SK-N-SH (cell line): ENCODE results near the gene CD99L2. TPM values are rescaled to one million over a fixed set of nuclear protein-coding genes. Genes with fewer than 3 reads are reported as not detected.
A peak's percentile ranks its signal among the peaks of the same experiment; 100 is the strongest.

Experiments
- CTCF ChIA-PET: fragments of 300-600, 350-600 bp; formaldehyde crosslinking; extraction: SDS; loops from one replicate; lab custom pipeline; 2021; lab: Yijun Ruan, JAX
- POLR2A ChIA-PET: fragments of 350-600 bp; sonication (Branson Sonifier 250); formaldehyde crosslinking; extraction: SDS; loops from one replicate; lab custom pipeline; 2020; ENCODE audit warnings: antibody characterized with exemption, inconsistent platforms; lab: Yijun Ruan, JAX
- DNase-seq: peaks from one replicate; pipeline ENCODE4 v3.0.0; 2012
- H2AFZ ChIP-seq: fragments of 200-600 bp; sonication (generic); 2 replicates; pipeline ENCODE4 v1.8.1; 2016; ENCODE audit warnings: antibody characterized with exemption, mild to moderate bottlenecking, low read depth
- H3F3A ChIP-seq: fragments of 200-600 bp; sonication (generic); replicated peaks from 2 replicates; pipeline ENCODE3; 2016; ENCODE audit warnings: antibody characterized with exemption, mild to moderate bottlenecking; ENCODE audit not compliant: insufficient read depth
- H3K27ac ChIP-seq, 2 experiments: fragments of 200-500 bp in 1 of 2; fragments of 200-600 bp in 1 of 2; sonication (Bioruptor generic) in 1 of 2; sonication (generic), shearing (Covaris generic) in 1 of 2; 2 replicates each; pipeline versions ENCODE4 v1.5.1 to v1.6.1; 2014 to 2016; ENCODE audit warnings: low read depth in 2 of 2, inconsistent platforms in 1 of 2, low read length in 1 of 2, mild to moderate bottlenecking in 1 of 2, mixed read lengths in 1 of 2
- H3K27me3 ChIP-seq: fragments of 200-600 bp; sonication (generic), shearing (Covaris generic); 2 replicates; pipeline ENCODE4 v1.6.1; 2016; ENCODE audit warnings: mixed run types; ENCODE audit not compliant: insufficient read depth
- H3K36me3 ChIP-seq, 2 experiments: fragments of 200-500 bp in 1 of 2; fragments of 200-600 bp in 1 of 2; sonication (Bioruptor generic) in 1 of 2; sonication (generic) in 1 of 2; replicated peaks in 1 of 2; 2 replicates each; pipeline versions ENCODE3 to v1.5.1; 2014 to 2016; ENCODE audit warnings: low read length in 1 of 2, mild to moderate bottlenecking in 1 of 2; ENCODE audit not compliant: insufficient read depth in 2 of 2, control insufficient read depth in 1 of 2
- H3K4me1 ChIP-seq, 2 experiments: fragments of 200-500 bp in 1 of 2; fragments of 200-600 bp in 1 of 2; sonication (Bioruptor generic) in 1 of 2; sonication (generic), shearing (Covaris generic) in 1 of 2; 2 replicates each; pipeline versions ENCODE4 v1.5.1 to v1.6.1; 2014 to 2016; ENCODE audit warnings: low read depth in 1 of 2, low read length in 1 of 2, mixed run types in 1 of 2; ENCODE audit not compliant: insufficient read depth in 2 of 2, control insufficient read depth in 1 of 2
- H3K4me2 ChIP-seq: fragments of 200-600 bp; sonication (generic), shearing (Covaris generic); 2 replicates; pipeline ENCODE4 v1.6.1; 2017; ENCODE audit warnings: mixed run types
- H3K4me3 ChIP-seq, 2 experiments: fragments of 200-500 bp in 1 of 2; fragments of 200-600 bp in 1 of 2; sonication (Bioruptor generic) in 1 of 2; sonication (generic), shearing (Covaris generic) in 1 of 2; 2 replicates each; pipeline versions ENCODE4 v1.5.1 to v1.8.1; 2014 to 2016; ENCODE audit warnings: low read depth in 2 of 2, inconsistent platforms in 1 of 2, low read length in 1 of 2, mild to moderate bottlenecking in 1 of 2, mixed read lengths in 1 of 2, moderate library complexity in 1 of 2
- H3K79me2 ChIP-seq: fragments of 200-600 bp; sonication (generic); 2 replicates; pipeline ENCODE4 v1.8.1; 2017; ENCODE audit warnings: mild to moderate bottlenecking; ENCODE audit not compliant: insufficient read depth
- H3K9ac ChIP-seq: fragments of 200-600 bp; sonication (generic); 2 replicates; pipeline ENCODE4 v1.6.1; 2017; ENCODE audit warnings: mixed run types
- H3K9me2 ChIP-seq: fragments of 200-600 bp; sonication (generic); 2 replicates; pipeline ENCODE4 v1.6.1; 2017; ENCODE audit warnings: mixed run types
- H3K9me3 ChIP-seq: fragments of 200-600 bp; sonication (generic); 2 replicates; pipeline ENCODE4 v1.6.1; 2017; ENCODE audit warnings: mixed run types, mild to moderate bottlenecking, moderate library complexity
- H4K20me1 ChIP-seq: fragments of 200-600 bp; sonication (generic); 2 replicates; pipeline ENCODE4 v1.6.1; 2017; ENCODE audit warnings: mild to moderate bottlenecking, mixed run types; ENCODE audit not compliant: insufficient read depth
- CHD2 ChIP-seq: fragments of 150-350 bp; IDR thresholded peaks from 2 replicates; pipeline ENCODE4 v1.6.1; 2018; ENCODE audit warnings: low read length; ENCODE audit not compliant: partially characterized antibody
- ELF1 ChIP-seq: IDR thresholded peaks from 2 replicates; pipeline ENCODE4 v1.4.0; 2012
- FOSL2 ChIP-seq: IDR thresholded peaks from 2 replicates; pipeline ENCODE4 v1.4.0; 2012; ENCODE audit warnings: low read depth, mild to moderate bottlenecking, moderate library complexity, borderline replicate concordance
- FOXJ3 ChIP-seq: sonication (generic); formaldehyde crosslinking; IDR thresholded peaks from 2 replicates; pipeline ENCODE4 v1.5.1; 2020; ENCODE audit warnings: mild to moderate bottlenecking, missing genetic modification reagents
- GATA2 ChIP-seq: sonication (generic); formaldehyde crosslinking; IDR thresholded peaks from 2 replicates; pipeline ENCODE4 v1.5.0; 2020; ENCODE audit warnings: mild to moderate bottlenecking, missing genetic modification reagents
- IRF3 ChIP-seq: fragments of 150-350 bp; IDR thresholded peaks from 2 replicates; pipeline ENCODE4 v1.6.1; 2016; ENCODE audit warnings: mild to moderate bottlenecking, low read depth, low read length
- NFIC ChIP-seq: IDR thresholded peaks from 2 replicates; pipeline ENCODE4 v1.4.0; 2012; ENCODE audit warnings: borderline replicate concordance
- NRF1 ChIP-seq: IDR thresholded peaks from 2 replicates; pipeline ENCODE4 v1.6.1; 2012; ENCODE audit warnings: low read depth, mild to moderate bottlenecking, low read length
- POLR2AphosphoS5 ChIP-seq: IDR thresholded peaks from 2 replicates; pipeline ENCODE4 v1.6.1; 2012; ENCODE audit warnings: low read depth, low read length
- RCOR1 ChIP-seq: fragments of 150-350 bp; IDR thresholded peaks from 2 replicates; pipeline ENCODE4 v1.6.1; 2017; ENCODE audit warnings: antibody characterized with exemption, low read length
- TAF1 ChIP-seq: IDR thresholded peaks from 2 replicates; pipeline ENCODE4 v1.6.1; 2012; ENCODE audit warnings: low read depth, mild to moderate bottlenecking, low read length, moderate library complexity, borderline replicate concordance
- TCF12 ChIP-seq: IDR thresholded peaks from 2 replicates; pipeline ENCODE4 v1.4.0; 2012
- YY1 ChIP-seq: IDR thresholded peaks from 2 replicates; pipeline ENCODE4 v1.4.0; 2012; ENCODE audit warnings: low read depth, mild to moderate bottlenecking
- ZBTB33 ChIP-seq: IDR thresholded peaks from 2 replicates; pipeline ENCODE4 v1.4.0; 2012; ENCODE audit warnings: low read depth, borderline replicate concordance
- WGBS: methylation state at CpG from one replicate; pipeline ENCODE4 v1.1.6; 2017; ENCODE audit warnings: low lambda C conversion rate; 5-methylcytosine and 5-hydroxymethylcytosine counted together
- polyA plus RNA-seq, 3 experiments: library from polyadenylated mRNA; depleted of rRNA; stranded (reverse); fragments of >200 nt; gene quantifications; 2 replicates each; pipeline ENCODE4 v1.2.3, GENCODE V29; 2012

CD99L2 gene
- polyA plus RNA-seq, 1 of the 3 experiments (the other 2 are of a cell fraction), result 57.7 TPM

- Histone ChIP-seq H2AFZ (no peak overlapping the region), H3K4me2 (no peak overlapping the region), H3K36me3 (no peaks in the 10 kb centered on the region), H3K9me2 (no peaks in the 10 kb centered on the region), H3K4me1 (no peaks in the 10 kb centered on the region), H3K79me2 (no peaks in the 10 kb centered on the region)
- WGBS, result 35% methylated on average over 5 of the region's 7 CpGs
- POLR2A ChIA-PET, result no interaction called here
- no peak for TF ChIP-seq TAF1
- no peak for TF ChIP-seq NFIC
- TF ChIP-seq POLR2AphosphoS5, result no peak
- no peak for TF ChIP-seq IRF3
- TF ChIP-seq TCF12, result peak; percentile 22; the same call in 1 of the 2 replicates
- no peak for TF ChIP-seq YY1
- TF ChIP-seq ELF1, result no peak
- TF ChIP-seq ZBTB33, result no peak
- no peak for TF ChIP-seq RCOR1
- TF ChIP-seq GATA2 (CRISPR knock-in tag), result no peak
- no peak for TF ChIP-seq FOXJ3 (CRISPR knock-in tag)
- TF ChIP-seq FOSL2, result peak; percentile 24; the same call in 1 of the 2 replicates
- TF ChIP-seq, all 33 proteins: peak for 2
- no peaks in the 10 kb centered on the region for H4K20me1 ChIP-seq
- no peaks in the 10 kb centered on the region for H3K9me3 ChIP-seq
- H3K27ac ChIP-seq, result no peak overlapping the region
- H3K27me3 ChIP-seq, result no peaks in the 10 kb centered on the region; the same call in 1 of the 2 replicates
- no peaks in the 10 kb centered on the region for H3F3A ChIP-seq
- no peak overlapping the region for H3K4me3 ChIP-seq
- CTCF ChIA-PET, result interaction anchor here (1.1 kb wide), 1 partner anchor 163 kb away, joined by 4 read pairs; no protein-coding TSS in a partner anchor
- DNase-seq, result no peak
- no peak overlapping the region for H3K9ac ChIP-seq
Measured at GRCh38 chrX:150935467-150935866, 37.0 kb upstream of the CD99L2 start.

DNA sequence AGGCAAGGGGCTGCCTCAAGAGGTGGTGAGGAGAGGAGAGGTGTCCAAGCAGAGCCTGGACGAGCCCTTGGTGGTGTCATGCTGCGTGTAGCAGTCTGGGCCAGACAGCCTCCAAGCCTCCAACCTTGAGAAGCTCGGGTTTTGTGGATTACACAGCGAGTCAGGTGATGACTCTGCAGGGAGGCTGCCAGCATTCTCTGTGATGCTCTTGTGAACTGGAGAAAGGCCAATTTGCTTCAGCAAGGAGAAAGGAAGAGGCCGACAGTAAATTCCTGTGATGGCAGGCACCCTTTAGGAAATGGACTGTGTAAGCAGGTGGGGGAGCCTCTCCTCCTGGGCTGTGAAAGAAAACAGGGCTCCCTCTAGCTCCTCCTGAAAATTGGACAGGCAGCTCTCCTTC, 36.0 kb upstream of the CD99L2 start:
- ChIA-PET CTCF (interaction anchor here (1.1 kb wide), 1 partner anchor 162 kb away, joined by 4 read pairs; no protein-coding TSS in a partner anchor), POLR2A (no interaction called here)
- WGBS, result 6% methylated on average over 3 of the region's 5 CpGs
- no peak for DNase-seq
- Histone ChIP-seq H3K36me3 (no peaks in the 10 kb centered on the region), H3K4me1 (no peaks in the 10 kb centered on the region), H3F3A (no peaks in the 10 kb centered on the region), H3K9me3 (no peaks in the 10 kb centered on the region), H3K9ac (no peak overlapping the region), H4K20me1 (no peaks in the 10 kb centered on the region), H3K27ac (no peak overlapping the region), H3K4me3 (no peak overlapping the region), H3K4me2 (no peak overlapping the region), H3K9me2 (no peaks in the 10 kb centered on the region), H3K79me2 (no peaks in the 10 kb centered on the region), H3K27me3 (no peaks in the 10 kb centered on the region; the same call in 1 of the 2 replicates), H2AFZ (no peak overlapping the region)
- TF ChIP-seq NFIC, result peak; percentile 26; the same call in 1 of the 2 replicates
- no peak for TF ChIP-seq NRF1
- peak; percentile 7; the same call in 1 of the 2 replicates for TF ChIP-seq FOSL2
- no peak for TF ChIP-seq RCOR1
- no peak for TF ChIP-seq CHD2
